ENCODE results near the gene MYO10. TPM values are rescaled to one million over a fixed set of nuclear protein-coding genes. Genes with fewer than 3 reads are reported as not detected.

MYO10 gene
- total and polyA plus RNA-seq, 9 donors: 10.8 to 35.8 (median 16.3) TPM

DNA sequence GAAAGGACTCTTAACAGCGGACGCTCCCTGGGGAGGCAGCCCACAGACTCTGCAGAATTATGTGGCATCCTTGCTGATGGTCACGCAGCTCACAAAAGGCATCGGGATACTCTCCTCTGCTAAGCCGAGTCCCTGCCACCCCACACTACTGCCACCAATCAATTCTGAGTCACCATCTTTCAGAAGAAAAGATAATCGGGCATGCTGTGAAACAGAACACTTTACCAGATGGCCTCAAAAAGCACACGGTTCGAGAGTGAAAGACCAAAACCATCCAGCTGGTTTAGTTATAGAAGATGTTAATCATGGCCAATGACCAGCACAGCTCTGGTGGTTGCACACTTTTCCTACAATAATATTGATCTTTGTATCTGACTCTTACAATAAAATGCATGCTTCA is 136.3 kb downstream of the MYO10 start:
- H3K4me1 ChIP-seq (ENCODE audit: insufficient read depth): no peaks in the 10 kb centered on the region
- no peaks in the 10 kb centered on the region for H3K36me3 ChIP-seq
- no peak for TF ChIP-seq EP300 (IDR thresholded peaks at IDR 0.05)
- no peak for TF ChIP-seq POLR2A (IDR thresholded peaks at IDR 0.05)
- TF ChIP-seq, protein P1, sequence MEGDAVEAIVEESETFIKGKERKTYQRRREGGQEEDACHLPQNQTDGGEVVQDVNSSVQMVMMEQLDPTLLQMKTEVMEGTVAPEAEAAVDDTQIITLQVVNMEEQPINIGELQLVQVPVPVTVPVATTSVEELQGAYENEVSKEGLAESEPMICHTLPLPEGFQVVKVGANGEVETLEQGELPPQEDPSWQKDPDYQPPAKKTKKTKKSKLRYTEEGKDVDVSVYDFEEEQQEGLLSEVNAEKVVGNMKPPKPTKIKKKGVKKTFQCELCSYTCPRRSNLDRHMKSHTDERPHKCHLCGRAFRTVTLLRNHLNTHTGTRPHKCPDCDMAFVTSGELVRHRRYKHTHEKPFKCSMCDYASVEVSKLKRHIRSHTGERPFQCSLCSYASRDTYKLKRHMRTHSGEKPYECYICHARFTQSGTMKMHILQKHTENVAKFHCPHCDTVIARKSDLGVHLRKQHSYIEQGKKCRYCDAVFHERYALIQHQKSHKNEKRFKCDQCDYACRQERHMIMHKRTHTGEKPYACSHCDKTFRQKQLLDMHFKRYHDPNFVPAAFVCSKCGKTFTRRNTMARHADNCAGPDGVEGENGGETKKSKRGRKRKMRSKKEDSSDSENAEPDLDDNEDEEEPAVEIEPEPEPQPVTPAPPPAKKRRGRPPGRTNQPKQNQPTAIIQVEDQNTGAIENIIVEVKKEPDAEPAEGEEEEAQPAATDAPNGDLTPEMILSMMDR (IDR thresholded peaks at IDR 0.05): no peak
- H3K27ac ChIP-seq: no peak overlapping the region
- H3K4me3 ChIP-seq: no peak overlapping the region
- H3K9me3 ChIP-seq: no peaks in the 10 kb centered on the region
- WGBS, 3 donors: 90 to 96% (median 92%) methylated on average over 8 of the region's 8 CpGs
- intact Hi-C loops (cut with DNase I): loop anchor here in 1 of 4 donors (10.0 kb wide), 1 partner anchor 135 kb away; the partner anchor contains the start of gene MYO10
- no peak for DNase-seq
- no peaks in the 10 kb centered on the region for H3K27me3 ChIP-seq

DNA sequence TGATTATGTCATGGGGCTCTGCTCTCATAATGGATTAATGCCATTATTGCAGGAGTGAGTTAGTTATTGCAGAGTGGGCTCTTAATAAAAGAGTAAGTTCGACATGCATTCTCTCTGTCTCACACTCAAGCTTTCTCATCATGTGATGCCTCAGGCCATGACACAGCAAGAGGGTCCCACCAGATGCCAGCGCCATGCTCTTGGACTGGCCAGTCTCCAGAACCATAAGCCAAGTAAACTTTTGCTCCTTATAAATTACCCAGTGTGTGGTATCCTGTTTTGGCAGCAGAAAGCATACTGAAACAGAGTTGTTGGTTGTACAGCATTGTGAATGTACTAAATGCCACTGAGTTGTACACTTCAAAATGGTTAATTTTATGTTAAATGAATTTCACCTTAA is 138.1 kb downstream of the MYO10 start:
- intact Hi-C loops (cut with DNase I): no loop called here
- no peaks in the 10 kb centered on the region for H3K36me3 ChIP-seq
- no peak overlapping the region for H3K27ac ChIP-seq
- H3K27me3 ChIP-seq: no peaks in the 10 kb centered on the region
- 91 to 97% (median 95%) methylated on average over 2 of the region's 2 CpGs for WGBS, 3 donors
- no peak for TF ChIP-seq EP300 (IDR thresholded peaks at IDR 0.05)
- TF ChIP-seq POLR2A (IDR thresholded peaks at IDR 0.05): no peak
- TF ChIP-seq, protein P1 (IDR thresholded peaks at IDR 0.05): no peak
- no peaks in the 10 kb centered on the region for H3K9me3 ChIP-seq
- no peaks in the 10 kb centered on the region for H3K4me1 ChIP-seq (ENCODE audit: insufficient read depth)
- no peak for DNase-seq
- no peak overlapping the region for H3K4me3 ChIP-seq

DNA sequence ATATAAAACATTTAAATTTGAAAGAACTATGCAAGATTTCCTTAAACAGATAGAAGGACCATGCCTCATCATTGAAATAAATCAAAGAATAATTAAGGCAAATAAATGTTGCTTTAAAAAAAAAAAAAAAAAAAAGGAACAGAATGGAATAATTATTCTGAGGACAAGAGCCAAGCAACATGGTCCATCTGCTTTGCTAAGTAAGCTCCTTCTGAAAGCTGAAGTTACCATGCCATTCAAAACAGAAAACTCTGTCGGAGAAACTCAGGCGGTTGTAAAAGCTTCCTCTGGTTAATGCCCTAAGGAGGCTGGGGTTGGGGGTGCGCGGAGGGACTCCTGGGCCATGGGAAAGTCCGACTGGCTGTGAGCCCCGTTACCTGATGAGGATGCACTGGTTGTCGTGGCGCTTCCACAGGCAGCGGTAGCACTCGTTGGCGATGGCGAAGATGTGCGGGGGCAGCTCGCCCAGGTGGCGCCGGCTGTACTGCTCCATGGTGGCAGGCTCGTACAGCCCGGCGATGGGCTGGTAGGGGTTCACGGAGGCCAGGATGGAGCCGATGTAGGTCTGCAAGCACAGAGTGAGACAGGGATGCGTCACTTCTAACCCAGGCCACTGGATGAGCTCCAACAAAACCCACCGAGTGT is 141.7 kb downstream of the MYO10 start:
- Histone ChIP-seq H3K36me3 (no peaks in the 10 kb centered on the region), H3K4me3 (no peak overlapping the region), H3K27ac (no peak overlapping the region), H3K27me3 (no peaks in the 10 kb centered on the region), H3K4me1 (ENCODE audit: insufficient read depth) (no peaks in the 10 kb centered on the region), H3K9me3 (no peaks in the 10 kb centered on the region)
- TF ChIP-seq POLR2A (IDR thresholded peaks at IDR 0.05): no peak
- no peak for TF ChIP-seq EP300 (IDR thresholded peaks at IDR 0.05)
- TF ChIP-seq, protein P1 (IDR thresholded peaks at IDR 0.05): no peak
- no peak for DNase-seq
- intact Hi-C loops (cut with DNase I): loop anchor here (5.0 kb wide), 3 partner anchors 338 to 398 kb away; no protein-coding TSS in a partner anchor
- WGBS, 3 donors: 94 to 95% (median 95%) methylated on average over 23 of the region's 23 CpGs

DNA sequence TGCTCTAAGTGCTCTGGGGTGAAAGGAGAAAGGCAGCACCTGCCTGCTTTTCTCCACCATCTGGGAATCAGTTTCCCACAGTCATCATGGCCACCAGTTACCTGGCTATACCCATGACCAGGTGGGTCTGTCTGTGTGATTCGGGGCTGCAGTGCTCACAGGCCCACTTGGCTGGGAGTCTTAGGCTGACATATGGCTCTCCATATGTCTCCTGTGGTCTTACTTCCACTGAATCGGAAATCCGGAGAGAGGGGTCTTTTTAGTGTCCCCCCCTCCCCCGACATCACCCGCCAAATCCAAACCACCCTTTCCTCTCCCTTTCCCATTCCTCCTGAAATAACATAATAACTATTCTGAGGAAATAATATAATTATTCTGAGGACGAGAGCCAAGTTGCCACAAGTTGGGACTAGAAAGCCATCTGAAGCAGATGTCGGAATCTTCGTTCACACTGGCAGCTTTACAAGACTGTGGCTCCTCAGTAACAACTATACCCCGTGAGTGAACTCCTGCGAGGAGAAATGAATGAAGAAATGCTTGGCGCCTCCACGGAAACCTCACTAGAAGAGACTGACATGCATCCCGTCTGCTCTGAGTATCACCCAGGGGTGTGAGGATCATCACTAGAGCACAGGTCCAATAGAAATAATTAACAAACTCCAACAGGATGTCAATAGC is 143.4 kb downstream of the MYO10 start:
- Histone ChIP-seq H3K9me3 (no peaks in the 10 kb centered on the region), H3K27me3 (no peaks in the 10 kb centered on the region), H3K36me3 (no peaks in the 10 kb centered on the region), H3K4me1 (ENCODE audit: insufficient read depth) (no peaks in the 10 kb centered on the region), H3K27ac (no peak overlapping the region), H3K4me3 (no peak overlapping the region)
- 86 to 93% (median 86%) methylated on average over 13 of the region's 13 CpGs for WGBS, 3 donors
- no peak for DNase-seq
- intact Hi-C loops (cut with DNase I): loop anchor here (5.0 kb wide), 3 partner anchors 340 to 400 kb away; no protein-coding TSS in a partner anchor
- TF ChIP-seq, protein P1 (IDR thresholded peaks at IDR 0.05): no peak
